Epithelial cell of esophagus (primary cell): ENCODE results near the gene ADORA1.

Experiments used
- DNase-seq: peaks from one replicate; pipeline ENCODE4 v3.0.0; 2010; ENCODE audit warnings: low read depth
- H3K4me3 ChIP-seq: 2 replicates; pipeline ENCODE4 v1.5.1; 2011; ENCODE audit warnings: mild to moderate bottlenecking, low read length, control low read depth
- CTCF ChIP-seq: IDR thresholded peaks from 2 replicates; pipeline ENCODE4 v1.5.1; 2011; ENCODE audit warnings: low read depth, mild to moderate bottlenecking, low read length, control low read depth, inconsistent platforms; ENCODE audit not compliant: insufficient read depth; ENCODE audit errors: missing control alignments

Gene ADORA1

GRCh38 chr1:203165800-203166161, 38.3 kb downstream of the ADORA1 start:
- H3K4me3 ChIP-seq = no peak overlapping the region
- no peak for DNase-seq
- TF ChIP-seq CTCF = no peak

- TF ChIP-seq CTCF = peak; percentile 49
- peak; percentile 46 for DNase-seq
- H3K4me3 ChIP-seq = no peak overlapping the region
Observed at GRCh38 chr1:203166192-203166940, 38.8 kb downstream of the ADORA1 start.

- no peak for TF ChIP-seq CTCF
Observed at GRCh38 chr1:203167026-203167912, 39.7 kb downstream of the ADORA1 start.

GRCh38 chr1:203167913-203168200, 40.3 kb downstream of the ADORA1 start:
- no peak for DNase-seq
- no peak overlapping the region for H3K4me3 ChIP-seq
- no peak for TF ChIP-seq CTCF

More at GRCh38 chr1:203167026-203167912, 39.7 kb downstream of the ADORA1 start:
- no peak for DNase-seq
- H3K4me3 ChIP-seq = no peak overlapping the region

- DNase-seq = no peak
- H3K4me3 ChIP-seq = no peak overlapping the region
- no peak for TF ChIP-seq CTCF
Observed at GRCh38 chr1:203168256-203168786, 40.8 kb downstream of the ADORA1 start.

GRCh38 chr1:203168991-203169390, 41.5 kb downstream of the ADORA1 start:
- no peak for DNase-seq
- TF ChIP-seq CTCF = no peak
- no peak overlapping the region for H3K4me3 ChIP-seq
